RWPE2 (cell line): ENCODE measurements around the gene VPS33B.

Experiments used
- ATAC-seq: fragments of 200-7000 bp; cut with Tn5 transposase; 3 replicates; pipeline ENCODE4 v1.9.1; 2021; ENCODE audit warnings: low read depth
- DNase-seq: peaks from one replicate; pipeline ENCODE4 v3.0.0-alpha.2; 2020; ENCODE audit warnings: low spot score
- H3K27ac ChIP-seq: fragments of 450-650 bp; 2 replicates; pipeline ENCODE4 v1.5.1; 2017; ENCODE audit warnings: mild to moderate bottlenecking; ENCODE audit not compliant: poor library complexity, severe bottlenecking
- H3K27me3 ChIP-seq: fragments of 250-450 bp; sonication (Bioruptor Pico); 2 replicates; pipeline ENCODE4 v1.5.1; 2021; ENCODE audit warnings: mild to moderate bottlenecking, moderate library complexity; ENCODE audit not compliant: insufficient read depth, poor library complexity, severe bottlenecking
- H3K36me3 ChIP-seq: fragments of 250-450 bp; sonication (Bioruptor Pico); 2 replicates; pipeline ENCODE4 v1.5.1; 2020; ENCODE audit warnings: low read depth, mild to moderate bottlenecking, moderate library complexity
- H3K4me1 ChIP-seq: fragments of 250-450 bp; sonication (Bioruptor Pico); 2 replicates; pipeline ENCODE4 v1.5.1; 2021; ENCODE audit warnings: mild to moderate bottlenecking, moderate library complexity; ENCODE audit not compliant: insufficient read depth, poor library complexity, severe bottlenecking
- H3K4me3 ChIP-seq: fragments of 250-450 bp; sonication (Bioruptor Pico); 2 replicates; pipeline ENCODE4 v1.5.1; 2021; ENCODE audit warnings: mild to moderate bottlenecking, moderate library complexity; ENCODE audit not compliant: severe bottlenecking
- H3K9me3 ChIP-seq: fragments of 250-450 bp; sonication (Bioruptor Pico); 2 replicates; pipeline ENCODE4 v1.5.1; 2021; ENCODE audit warnings: mild to moderate bottlenecking, moderate library complexity; ENCODE audit not compliant: severe bottlenecking
- CTCF ChIP-seq: fragments of 450-650 bp; IDR thresholded peaks from one replicate; pipeline ENCODE4 v1.5.1; 2017; ENCODE audit warnings: mild to moderate bottlenecking, moderate library complexity; ENCODE audit not compliant: poor library complexity, severe bottlenecking

VPS33B gene

GRCh38 chr15:91067036-91067435 is 44.6 kb upstream of the VPS33B start:
- no peak overlapping the region for H3K27ac ChIP-seq
- no peak for TF ChIP-seq CTCF
- DNase-seq, result no peak
- H3K4me1 ChIP-seq, result peaks cover 19% of the 10 kb centered on the region
- peak; percentile 96 for ATAC-seq
- H3K4me3 ChIP-seq, result no peak overlapping the region
- no peaks in the 10 kb centered on the region for H3K9me3 ChIP-seq
- no peaks in the 10 kb centered on the region for H3K36me3 ChIP-seq
- H3K27me3 ChIP-seq, result no peaks in the 10 kb centered on the region

GRCh38 chr15:91065505-91065904 is 43.1 kb upstream of the VPS33B start:
- no peak for TF ChIP-seq CTCF
- peak; percentile 34; the same call in 1 of the 3 replicates for ATAC-seq
- no peaks in the 10 kb centered on the region for H3K36me3 ChIP-seq
- no peak for DNase-seq
- H3K27ac ChIP-seq, result no peak overlapping the region
- H3K9me3 ChIP-seq, result no peaks in the 10 kb centered on the region
- no peak overlapping the region for H3K4me3 ChIP-seq
- peaks cover 19% of the 10 kb centered on the region for H3K4me1 ChIP-seq
- H3K27me3 ChIP-seq, result no peaks in the 10 kb centered on the region

- DNase-seq (no peak), ATAC-seq (no peak)
- Histone ChIP-seq H3K27me3 (peaks cover 19% of the 10 kb centered on the region), H3K4me3 (no peak overlapping the region), H3K4me1 (peaks cover 6% of the 10 kb centered on the region), H3K36me3 (no peaks in the 10 kb centered on the region), H3K9me3 (no peaks in the 10 kb centered on the region), H3K27ac (no peak overlapping the region)
- TF ChIP-seq CTCF, result no peak
Observed at GRCh38 chr15:91061997-91062396, 39.6 kb upstream of the VPS33B start.

- Histone ChIP-seq H3K36me3 (no peaks in the 10 kb centered on the region), H3K4me3 (no peak overlapping the region), H3K4me1 (no peaks in the 10 kb centered on the region), H3K9me3 (no peaks in the 10 kb centered on the region), H3K27me3 (peaks cover 25% of the 10 kb centered on the region), H3K27ac (no peak overlapping the region)
- TF ChIP-seq CTCF, result no peak
- DNase-seq, result no peak
- no peak for ATAC-seq
Observed at GRCh38 chr15:91061230-91061629, 38.8 kb upstream of the VPS33B start.

- H3K9me3 ChIP-seq, result no peaks in the 10 kb centered on the region
- DNase-seq (no peak), ATAC-seq (peak; percentile 91)
- no peak overlapping the region for H3K4me3 ChIP-seq
- no peaks in the 10 kb centered on the region for H3K36me3 ChIP-seq
- no peaks in the 10 kb centered on the region for H3K4me1 ChIP-seq
- peak; percentile 99 for TF ChIP-seq CTCF
- peaks cover 35% of the 10 kb centered on the region for H3K27me3 ChIP-seq
- H3K27ac ChIP-seq, result no peak overlapping the region
Observed at GRCh38 chr15:91055548-91056331, 33.3 kb upstream of the VPS33B start.
